ENCODE data around the gene KRTAP16-1. TPM values are rescaled to one million over a fixed set of nuclear protein-coding genes. Genes with fewer than 3 reads are reported as not detected.

Gene KRTAP16-1
- total and polyA plus RNA-seq, 2 of the 13 experiments (the other 11 are each of a cell fraction or from before 2014, with no cell fraction given) = not detected

DNA sequence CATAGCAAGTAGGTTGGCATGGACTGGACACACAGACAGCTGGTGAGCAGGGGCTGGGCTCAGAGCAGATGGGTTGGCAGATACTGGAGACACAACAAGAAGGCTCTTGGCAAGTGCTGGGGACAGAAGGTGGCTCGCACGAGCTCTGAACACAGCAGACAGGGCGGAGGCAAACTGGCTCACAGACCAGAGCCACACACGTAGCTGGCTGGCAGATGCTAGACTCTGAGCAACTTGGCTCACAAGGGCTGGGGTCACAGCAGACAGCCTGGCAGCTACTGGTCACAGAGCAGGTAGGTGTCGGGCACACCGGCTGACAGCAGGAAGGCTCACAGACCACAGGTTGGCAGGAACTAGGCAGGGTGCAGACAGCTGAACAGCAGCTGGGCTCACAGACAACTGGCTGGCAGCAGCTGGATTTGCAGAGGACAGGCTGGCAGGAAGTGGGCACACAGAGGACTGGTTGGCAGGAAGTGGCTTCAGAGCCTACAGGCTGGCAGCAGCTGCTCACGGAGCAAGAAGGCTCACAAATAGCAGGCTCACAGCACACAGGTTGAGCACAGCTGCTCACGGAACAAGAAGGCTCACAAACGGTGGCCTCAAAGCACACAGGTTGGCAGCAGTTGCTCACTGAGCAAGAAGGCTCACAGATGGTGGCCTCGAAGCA lies 725 bp downstream of the KRTAP16-1 start (continued):
- TF ChIP-seq ISL2 (CRISPR knock-in tag; IDR thresholded peaks at IDR 0.05) = no peak
- TF ChIP-seq, protein P1, sequence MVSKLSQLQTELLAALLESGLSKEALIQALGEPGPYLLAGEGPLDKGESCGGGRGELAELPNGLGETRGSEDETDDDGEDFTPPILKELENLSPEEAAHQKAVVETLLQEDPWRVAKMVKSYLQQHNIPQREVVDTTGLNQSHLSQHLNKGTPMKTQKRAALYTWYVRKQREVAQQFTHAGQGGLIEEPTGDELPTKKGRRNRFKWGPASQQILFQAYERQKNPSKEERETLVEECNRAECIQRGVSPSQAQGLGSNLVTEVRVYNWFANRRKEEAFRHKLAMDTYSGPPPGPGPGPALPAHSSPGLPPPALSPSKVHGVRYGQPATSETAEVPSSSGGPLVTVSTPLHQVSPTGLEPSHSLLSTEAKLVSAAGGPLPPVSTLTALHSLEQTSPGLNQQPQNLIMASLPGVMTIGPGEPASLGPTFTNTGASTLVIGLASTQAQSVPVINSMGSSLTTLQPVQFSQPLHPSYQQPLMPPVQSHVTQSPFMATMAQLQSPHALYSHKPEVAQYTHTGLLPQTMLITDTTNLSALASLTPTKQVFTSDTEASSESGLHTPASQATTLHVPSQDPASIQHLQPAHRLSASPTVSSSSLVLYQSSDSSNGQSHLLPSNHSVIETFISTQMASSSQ (IDR thresholded peaks at IDR 0.05; ENCODE audit: low read depth) = no peak
- TF ChIP-seq, protein P1 (CRISPR knock-in tag; IDR thresholded peaks at IDR 0.05; ENCODE audit: borderline replicate concordance) = no peak

DNA sequence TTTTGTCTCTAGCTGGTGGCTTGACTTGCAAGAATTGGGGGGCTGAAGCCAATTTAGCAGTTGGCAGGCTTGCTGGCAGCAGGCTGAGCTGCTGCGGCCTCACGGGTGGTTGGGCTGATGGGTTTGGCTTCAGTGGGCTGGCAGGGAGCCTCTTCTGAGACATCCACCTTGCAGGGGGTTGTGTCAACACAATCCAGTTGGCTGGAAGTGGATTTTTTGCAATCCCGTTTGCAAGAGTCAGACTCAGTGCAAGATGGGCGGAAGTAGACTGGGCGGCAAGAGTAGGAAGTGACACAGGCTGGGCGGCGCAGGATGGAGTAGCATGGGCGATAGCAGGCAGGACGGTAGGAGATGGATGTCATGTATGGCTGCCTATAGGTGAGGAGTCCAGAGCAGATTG lies 1.5 kb downstream of the KRTAP16-1 start:
- H3K9me3 ChIP-seq (ENCODE audit: low read length) = no peaks in the 10 kb centered on the region
- H3K36me3 ChIP-seq (replicated peaks in 1 of 2; ENCODE audit: control insufficient read depth in 1 of 2, insufficient read depth in 2 of 2, low read length in 2 of 2) = no peaks in the 10 kb centered on the region
- ChIA-PET CTCF (ENCODE audit: low intra/inter-chr PET ratio, low total read pairs) (no interaction called here), POLR2A (no interaction called here)
- H3K79me2 ChIP-seq (ENCODE audit: insufficient read depth, low read length) = no peaks in the 10 kb centered on the region
- FAIRE-seq (no peak), ATAC-seq (no peak), DNase-seq (ENCODE audit: low spot score) (no peak)
- WGBS (ENCODE audit: low lambda C conversion rate) = 60% methylated on average over 9 of the region's 9 CpGs
- H4K20me1 ChIP-seq (ENCODE audit: insufficient read depth, low read length) = no peaks in the 10 kb centered on the region
- peaks cover 3 to 33% of the 10 kb centered on the region in 2 experiments; a peak in 3 of 5 replicates for H3K27me3 ChIP-seq (ENCODE audit: control insufficient read depth in 1 of 2, insufficient read depth in 2 of 2, low read length in 2 of 2)
- H3K4me2 ChIP-seq (ENCODE audit: low read depth, low read length) = no peak overlapping the region
- no peak overlapping the region for H3K27ac ChIP-seq (ENCODE audit: extremely low read length, insufficient read depth, low read length)
- TF ChIP-seq AHR (CRISPR knock-in tag; IDR thresholded peaks at IDR 0.05) = no peak
- no peak for TF ChIP-seq LCORL (IDR thresholded peaks at IDR 0.05)
- TF ChIP-seq LCORL (CRISPR knock-in tag; IDR thresholded peaks at IDR 0.05) = no peak
- TF ChIP-seq, protein P2, sequence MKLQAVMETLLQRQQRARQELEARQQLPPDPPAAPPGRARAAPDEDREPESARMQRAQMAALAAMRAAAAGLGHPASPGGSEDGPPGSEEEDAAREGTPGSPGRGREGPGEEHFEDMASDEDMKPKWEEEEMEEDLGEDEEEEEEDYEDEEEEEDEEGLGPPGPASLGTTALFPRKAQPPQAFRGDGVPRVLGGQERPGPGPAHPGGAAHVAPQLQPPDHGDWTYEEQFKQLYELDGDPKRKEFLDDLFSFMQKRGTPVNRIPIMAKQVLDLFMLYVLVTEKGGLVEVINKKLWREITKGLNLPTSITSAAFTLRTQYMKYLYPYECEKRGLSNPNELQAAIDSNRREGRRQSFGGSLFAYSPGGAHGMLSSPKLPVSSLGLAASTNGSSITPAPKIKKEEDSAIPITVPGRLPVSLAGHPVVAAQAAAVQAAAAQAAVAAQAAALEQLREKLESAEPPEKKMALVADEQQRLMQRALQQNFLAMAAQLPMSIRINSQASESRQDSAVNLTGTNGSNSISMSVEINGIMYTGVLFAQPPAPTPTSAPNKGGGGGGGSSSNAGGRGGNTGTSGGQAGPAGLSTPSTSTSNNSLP (IDR thresholded peaks at IDR 0.05; ENCODE audit: low read depth, low read length) = no peak
- no peak for TF ChIP-seq MZF1 (CRISPR knock-in tag; IDR thresholded peaks at IDR 0.05; ENCODE audit: borderline replicate concordance)
- TF ChIP-seq ZSCAN21 (CRISPR knock-in tag; IDR thresholded peaks at IDR 0.05; ENCODE audit: borderline replicate concordance) = no peak
- TF ChIP-seq ATF7-NPFF (CRISPR knock-in tag; IDR thresholded peaks at IDR 0.05; ENCODE audit: low read depth) = no peak
- H2AFZ ChIP-seq (ENCODE audit: low read length) = no peak overlapping the region
- in situ Hi-C loops (cut with HindIII; ENCODE audit: extremely low pct_ligation_motif_present, low pct_unique_long_range_greater_than_20kb) = no loop called here
- intact Hi-C loops (cut with micrococcal nuclease; ENCODE audit: unreplicated experiment) = no loop called here
- H3K4me1 ChIP-seq (ENCODE audit: insufficient read depth, low read length) = no peaks in the 10 kb centered on the region
- no peak overlapping the region for H3K9ac ChIP-seq (ENCODE audit: insufficient read depth, low read depth, low read length)
- BruUV-seq (replicated peaks) = no TSS peak
- H3K4me3 ChIP-seq (replicated peaks in 1 of 3; ENCODE audit: insufficient read depth in 1 of 3, low read depth in 2 of 3, low read length in 3 of 3) = no peak overlapping the region

Data from HepG2 (cell line).